KOPT-K1 (cell line): ENCODE measurements around the gene ZBTB5.
"Not testable (repeated sequence)": the region's sequence is repeated elsewhere in the genome, so short reads cannot be mapped to it uniquely, and the experiment has no call there.

ENCODE experiments used
- H3K27ac ChIP-seq: fragments of 200-600 bp; sonication (generic); 2 replicates; pipeline ENCODE4 v1.5.1; 2016; ENCODE audit warnings: antibody characterized with exemption, mild to moderate bottlenecking, low read depth, low read length; ENCODE audit not compliant: poor library complexity, severe bottlenecking
- H3K36me3 ChIP-seq: fragments of 200-600 bp; sonication (generic); 2 replicates; pipeline ENCODE4 v1.5.1; 2017; ENCODE audit warnings: antibody characterized with exemption, mild to moderate bottlenecking, low read length, moderate library complexity; ENCODE audit not compliant: insufficient read depth
- H3K9me3 ChIP-seq: fragments of 200-600 bp; sonication (generic); 2 replicates; pipeline ENCODE4 v1.5.1; 2017; ENCODE audit warnings: antibody characterized with exemption, low read length, mild to moderate bottlenecking; ENCODE audit not compliant: insufficient read depth, poor library complexity, severe bottlenecking

The ZBTB5 gene, protein sequence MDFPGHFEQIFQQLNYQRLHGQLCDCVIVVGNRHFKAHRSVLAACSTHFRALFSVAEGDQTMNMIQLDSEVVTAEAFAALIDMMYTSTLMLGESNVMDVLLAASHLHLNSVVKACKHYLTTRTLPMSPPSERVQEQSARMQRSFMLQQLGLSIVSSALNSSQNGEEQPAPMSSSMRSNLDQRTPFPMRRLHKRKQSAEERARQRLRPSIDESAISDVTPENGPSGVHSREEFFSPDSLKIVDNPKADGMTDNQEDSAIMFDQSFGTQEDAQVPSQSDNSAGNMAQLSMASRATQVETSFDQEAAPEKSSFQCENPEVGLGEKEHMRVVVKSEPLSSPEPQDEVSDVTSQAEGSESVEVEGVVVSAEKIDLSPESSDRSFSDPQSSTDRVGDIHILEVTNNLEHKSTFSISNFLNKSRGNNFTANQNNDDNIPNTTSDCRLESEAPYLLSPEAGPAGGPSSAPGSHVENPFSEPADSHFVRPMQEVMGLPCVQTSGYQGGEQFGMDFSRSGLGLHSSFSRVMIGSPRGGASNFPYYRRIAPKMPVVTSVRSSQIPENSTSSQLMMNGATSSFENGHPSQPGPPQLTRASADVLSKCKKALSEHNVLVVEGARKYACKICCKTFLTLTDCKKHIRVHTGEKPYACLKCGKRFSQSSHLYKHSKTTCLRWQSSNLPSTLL

DNA sequence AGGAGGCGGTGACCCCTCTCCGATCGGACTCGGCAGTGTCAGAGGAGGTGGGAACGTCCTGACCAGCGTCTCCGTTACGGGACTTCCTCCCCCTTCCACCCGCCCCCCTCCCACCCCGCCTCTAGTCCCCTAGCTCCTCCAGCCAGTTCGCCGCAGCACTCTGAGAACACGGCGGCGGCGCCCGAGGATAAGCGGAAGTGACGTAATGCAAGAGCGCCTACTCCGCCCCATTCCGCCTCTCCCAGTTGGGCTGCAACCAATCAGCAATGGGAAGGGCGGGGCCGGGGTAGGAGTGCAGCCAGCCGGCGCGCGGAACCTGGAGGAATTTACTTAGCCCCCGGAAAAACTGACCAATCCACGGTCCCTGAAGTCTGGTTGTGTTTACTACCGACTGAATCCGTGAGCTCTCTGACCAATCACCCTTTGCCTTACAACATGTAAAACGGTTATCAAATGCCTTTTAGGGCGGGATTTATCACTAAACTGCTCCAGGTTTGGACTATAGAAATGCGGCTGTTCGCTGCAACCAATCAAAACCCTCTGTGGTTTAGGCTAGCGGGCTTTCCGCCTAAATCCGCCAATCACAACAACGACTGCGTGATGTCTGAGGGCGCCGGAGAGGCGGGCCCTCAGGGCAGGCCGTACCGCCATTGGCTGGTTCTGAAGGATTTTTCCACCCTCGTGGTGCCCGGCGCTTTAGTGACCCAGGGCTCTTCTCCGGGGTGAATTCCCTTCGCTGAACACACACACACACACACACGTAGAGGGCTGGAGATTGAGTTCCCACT, at the start of gene ZBTB5:
Gene ZBTB5 (minus strand): TSS at position 202 of the 788 bp plus-strand sequence. CDS start 22,899 bp downstream, outside the sequence.
- peak within 1 kb of the TSS; percentile 89 for H3K27ac ChIP-seq
- H3K9me3 ChIP-seq = no peaks in the 10 kb centered on the region
- H3K36me3 ChIP-seq = 0 out of 2 replicates have a peak, but pooled peaks cover 9% of the 10 kb centered on the region

DNA sequence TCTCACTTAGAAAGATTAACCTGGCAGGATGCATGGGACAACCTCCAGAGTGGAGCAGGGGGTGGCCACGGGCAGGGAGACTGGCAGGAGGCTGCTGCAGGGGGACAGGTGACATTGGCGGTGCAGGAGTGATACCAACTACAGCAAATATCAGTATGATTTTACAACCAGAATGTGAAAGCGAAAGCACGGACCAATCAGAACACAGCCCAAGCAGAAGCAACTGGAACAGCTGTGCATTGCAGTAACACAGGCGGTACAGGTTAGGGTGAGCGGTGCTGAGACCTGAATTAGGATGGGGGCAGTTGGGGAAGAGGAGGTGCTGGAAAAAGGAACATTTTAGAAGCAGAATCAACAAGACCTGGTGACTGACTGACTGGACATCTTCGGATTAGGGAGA, 49.7 kb upstream of the ZBTB5 start:
- peaks cover 10% of the 10 kb centered on the region; the same call in 1 of the 2 replicates for H3K36me3 ChIP-seq
- no peaks in the 10 kb centered on the region for H3K9me3 ChIP-seq
- H3K27ac ChIP-seq = no peak overlapping the region

DNA sequence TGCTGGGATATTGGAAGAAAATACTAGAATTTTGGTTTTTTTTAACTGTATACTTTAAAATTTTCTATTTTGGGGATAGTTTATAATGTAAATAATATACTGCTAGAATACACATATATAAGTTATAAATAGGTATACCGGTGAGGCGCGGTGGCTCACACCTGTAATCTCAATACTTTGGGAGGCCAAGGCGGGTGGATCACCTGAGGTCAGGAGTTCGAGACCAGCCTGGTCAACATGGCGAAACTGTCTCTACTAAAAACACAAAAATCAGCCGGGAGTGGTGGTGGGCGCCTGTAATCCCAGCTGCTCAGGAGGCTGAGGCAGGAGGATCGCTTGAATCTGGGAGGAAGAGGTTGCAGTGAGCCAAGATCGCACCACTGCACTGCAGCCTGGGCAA, 49.2 kb upstream of the ZBTB5 start:
- H3K27ac ChIP-seq, H3K9me3 ChIP-seq: not testable (repeated sequence)
- H3K36me3 ChIP-seq = peaks cover 12% of the 10 kb centered on the region; the same call in 1 of the 2 replicates

DNA sequence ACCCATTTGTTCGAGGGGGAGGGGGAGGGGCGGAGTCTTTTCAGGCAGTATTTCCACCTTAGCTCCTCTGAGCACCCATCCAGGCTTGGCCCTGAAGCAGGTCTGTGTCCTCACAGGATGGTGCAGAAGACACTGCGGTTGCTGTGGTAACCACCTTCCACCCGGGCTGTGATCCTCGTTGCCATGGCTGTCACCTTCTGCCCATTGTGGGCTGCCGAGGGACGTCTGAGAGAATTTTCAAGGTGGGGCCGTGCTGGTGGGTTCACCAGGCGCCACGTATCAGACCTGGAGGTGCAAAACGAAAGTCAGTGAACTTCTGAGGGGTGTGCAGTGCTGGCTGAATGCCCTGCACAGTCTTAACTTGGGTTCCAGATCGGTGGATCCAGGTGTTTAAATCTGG, 47.2 kb upstream of the ZBTB5 start:
- no peaks in the 10 kb centered on the region for H3K9me3 ChIP-seq
- H3K27ac ChIP-seq = no peak overlapping the region
- H3K36me3 ChIP-seq = peaks cover 32% of the 10 kb centered on the region

DNA sequence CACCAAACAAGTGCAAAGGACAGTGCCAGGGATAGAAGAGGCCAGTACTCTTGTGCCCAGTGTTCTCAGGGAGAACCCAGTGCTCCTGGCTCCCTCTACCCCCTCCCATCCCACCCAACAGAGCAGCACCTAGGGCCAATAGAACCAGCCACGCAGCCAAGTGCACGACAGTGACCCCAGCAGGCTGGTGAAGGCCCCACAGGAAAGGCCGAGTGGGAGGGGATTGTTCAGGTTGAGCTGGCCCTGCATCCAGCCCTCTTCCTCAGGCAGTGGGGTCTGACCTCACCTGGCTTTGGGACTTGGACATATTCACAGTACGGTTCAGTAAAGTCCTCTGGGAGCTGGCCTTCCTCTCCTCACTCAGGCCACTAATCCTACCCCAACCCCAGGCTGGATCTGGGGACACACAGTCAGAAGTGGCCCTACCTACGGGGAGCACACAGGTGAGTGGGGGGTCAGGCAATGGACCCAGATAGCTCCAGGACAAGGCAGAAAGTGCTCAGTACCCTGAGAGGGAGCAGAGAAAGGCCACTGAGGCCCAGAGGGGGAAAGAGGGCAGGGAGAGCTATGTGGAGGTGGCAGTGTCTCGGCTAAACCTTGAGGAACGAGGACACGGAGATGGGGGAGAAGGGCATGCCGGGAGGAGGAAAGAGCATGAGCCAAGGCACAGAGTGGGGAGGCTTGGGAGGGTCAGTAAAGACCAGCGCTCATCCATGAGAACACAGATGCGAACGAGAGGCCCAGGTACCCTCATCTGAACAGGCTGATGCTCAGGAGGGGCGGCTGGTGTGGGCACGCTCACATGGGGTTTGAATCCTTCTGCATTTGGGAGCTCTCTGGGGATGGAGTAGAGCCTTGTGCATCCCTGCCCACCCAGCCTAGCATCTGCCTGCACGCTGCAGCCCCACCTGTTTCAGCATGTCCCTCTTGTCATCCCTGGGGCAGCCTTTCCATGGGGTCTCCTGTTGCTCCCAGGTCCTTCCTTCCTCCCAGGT, 46.1 kb upstream of the ZBTB5 start:
- H3K36me3 ChIP-seq = peaks cover 43% of the 10 kb centered on the region
- no peak overlapping the region for H3K27ac ChIP-seq
- H3K9me3 ChIP-seq = no peaks in the 10 kb centered on the region

DNA sequence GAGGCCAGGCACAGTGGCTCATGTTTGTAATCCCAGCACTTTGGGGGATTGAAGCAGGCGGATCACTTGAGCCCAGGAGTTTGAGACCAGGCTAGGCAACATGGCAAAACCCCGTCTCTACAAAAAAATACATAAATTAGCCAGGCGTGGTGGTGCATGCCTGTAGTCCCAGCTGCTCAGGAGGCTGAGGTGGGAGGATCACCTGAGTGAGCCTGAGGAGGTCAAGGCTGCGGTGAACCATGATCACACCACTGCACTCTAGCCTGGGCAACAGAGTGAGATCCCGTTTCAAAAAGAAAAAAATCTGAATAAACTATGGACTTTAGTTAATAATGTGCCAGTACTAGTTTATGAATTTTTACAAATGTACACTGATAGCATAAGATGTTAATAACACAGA, 44.8 kb upstream of the ZBTB5 start:
- not testable (repeated sequence) for H3K9me3 ChIP-seq, H3K27ac ChIP-seq
- peaks cover 55% of the 10 kb centered on the region for H3K36me3 ChIP-seq

DNA sequence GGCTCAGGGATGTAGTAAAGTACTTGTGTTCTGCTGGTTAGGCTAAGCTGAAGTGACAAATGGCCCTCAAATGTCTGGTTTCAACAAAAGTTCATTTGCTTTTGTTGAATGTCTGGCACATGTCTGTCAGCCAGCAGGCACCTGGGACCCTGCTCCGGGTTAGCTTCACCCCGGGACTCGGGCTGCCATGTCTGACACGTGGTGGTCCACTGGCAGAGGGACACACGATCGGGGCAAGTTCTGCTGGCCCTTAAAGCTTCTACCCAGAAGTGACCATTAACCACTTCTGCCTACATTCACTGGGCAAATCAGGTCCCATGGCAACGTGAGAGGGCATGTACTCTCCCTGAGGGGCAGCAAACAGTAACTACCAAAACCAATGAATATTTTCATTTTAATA, 44.3 kb upstream of the ZBTB5 start:
- peaks cover 61% of the 10 kb centered on the region for H3K36me3 ChIP-seq
- H3K27ac ChIP-seq = no peak overlapping the region

DNA sequence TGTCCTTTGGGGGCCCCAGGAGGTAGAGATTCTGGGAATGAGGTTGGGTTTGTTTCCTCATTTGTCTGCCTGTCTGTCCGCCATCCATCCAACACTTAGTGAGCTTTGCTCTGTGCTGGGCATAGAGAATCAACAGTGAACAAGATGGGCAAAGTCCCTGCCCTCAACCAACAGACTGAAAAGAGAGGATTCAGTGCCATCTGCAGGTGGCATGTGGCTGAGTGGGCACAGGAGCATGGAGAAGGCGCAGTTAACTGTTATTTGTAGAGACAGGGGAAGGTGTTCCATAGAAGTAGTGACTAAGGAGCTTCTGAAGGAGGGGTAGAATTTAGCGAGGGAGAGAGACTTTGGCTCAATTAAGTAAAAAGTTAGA, 43.6 kb upstream of the ZBTB5 start:
- H3K27ac ChIP-seq = no peak overlapping the region
- H3K36me3 ChIP-seq = peaks cover 68% of the 10 kb centered on the region
- no peaks in the 10 kb centered on the region for H3K9me3 ChIP-seq

More for the DNA sequence above, 44.3 kb upstream of the ZBTB5 start:
- H3K9me3 ChIP-seq = no peaks in the 10 kb centered on the region

DNA sequence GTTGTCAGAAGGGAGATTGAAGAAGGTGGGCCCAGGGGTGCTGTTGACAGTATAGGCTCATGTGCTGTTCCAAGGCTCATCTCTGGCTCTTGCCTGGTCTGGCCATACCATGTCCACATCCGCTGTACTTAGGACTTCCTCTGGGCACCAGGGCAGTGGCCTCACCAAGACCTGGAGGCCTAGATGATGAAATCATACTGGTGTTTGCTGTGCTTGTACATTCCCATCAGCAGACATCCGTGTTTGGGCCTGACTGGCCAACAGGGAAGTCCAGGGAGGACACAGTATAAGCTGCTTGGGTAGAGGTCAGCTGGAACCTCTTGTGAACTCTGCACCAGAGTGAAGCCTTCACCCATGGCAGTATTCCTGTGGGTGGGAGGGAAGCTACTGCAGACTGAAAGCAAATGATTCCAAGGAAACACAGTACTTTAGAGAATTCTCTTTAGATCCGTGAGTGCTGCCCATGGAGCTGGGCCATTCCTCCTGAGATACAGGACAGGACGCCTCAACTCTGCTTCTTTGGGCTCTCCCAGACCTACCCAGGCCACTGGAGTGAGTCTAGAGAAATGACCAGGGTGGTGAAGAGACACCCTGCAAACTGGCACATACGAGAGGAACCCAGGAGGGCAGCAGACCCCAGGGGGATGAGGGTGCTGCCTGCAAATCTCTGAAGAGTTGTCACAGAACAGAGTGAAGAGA, 43.0 kb upstream of the ZBTB5 start:
- peaks cover 73% of the 10 kb centered on the region for H3K36me3 ChIP-seq
- H3K27ac ChIP-seq = no peak overlapping the region
- H3K9me3 ChIP-seq = no peaks in the 10 kb centered on the region

DNA sequence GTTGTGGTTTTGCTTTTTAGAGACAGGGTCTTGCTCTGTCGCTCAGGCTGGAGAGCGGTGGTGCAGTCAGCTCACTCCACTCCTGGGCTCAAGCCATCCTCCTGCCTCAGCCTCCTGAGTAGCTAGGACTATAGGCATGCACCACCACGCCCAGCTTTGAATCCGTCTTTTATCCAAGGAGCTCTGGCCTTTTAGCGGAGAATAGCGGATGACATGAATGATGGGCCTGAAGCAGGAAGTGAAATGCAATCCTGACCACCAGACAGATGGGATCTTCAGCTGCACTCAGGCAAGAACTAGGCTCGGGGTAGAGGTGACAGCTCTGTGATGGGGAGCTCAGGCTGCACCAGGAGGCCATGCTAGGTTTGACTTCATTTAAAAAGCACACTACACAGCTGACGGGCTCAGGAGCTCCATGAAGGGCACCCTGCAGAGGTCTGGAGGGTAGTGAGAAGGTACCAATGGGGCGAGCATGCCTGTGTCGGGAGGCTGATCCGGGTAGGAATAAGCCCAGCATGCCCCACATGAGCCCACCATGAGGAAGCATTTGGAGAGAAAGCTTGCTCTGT, 42.4 kb upstream of the ZBTB5 start:
- Histone ChIP-seq H3K9me3 (no peaks in the 10 kb centered on the region), H3K36me3 (peaks cover 79% of the 10 kb centered on the region), H3K27ac (no peak overlapping the region)

DNA sequence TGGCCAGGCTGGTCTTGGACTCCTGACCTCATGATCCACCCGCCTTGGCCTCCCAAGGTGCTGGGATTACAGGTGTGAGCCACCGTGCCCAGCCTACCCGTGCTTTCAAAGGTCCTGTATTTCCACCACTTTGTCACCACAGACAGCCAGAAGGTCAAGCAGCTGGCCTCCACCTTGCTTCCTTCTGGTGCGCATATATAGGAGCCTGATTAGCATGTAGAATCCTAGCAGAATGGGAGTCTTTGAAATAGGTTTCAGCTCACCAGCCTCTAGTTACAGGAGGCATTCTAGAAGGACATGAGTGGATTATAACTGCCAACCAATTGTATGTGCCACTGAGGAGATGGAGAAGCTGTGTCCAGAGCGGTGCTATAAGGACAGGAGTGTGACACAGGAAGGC, 39.4 kb upstream of the ZBTB5 start:
- Histone ChIP-seq H3K9me3 (no peaks in the 10 kb centered on the region), H3K27ac (no peak overlapping the region), H3K36me3 (peaks cover 100% of the 10 kb centered on the region)

DNA sequence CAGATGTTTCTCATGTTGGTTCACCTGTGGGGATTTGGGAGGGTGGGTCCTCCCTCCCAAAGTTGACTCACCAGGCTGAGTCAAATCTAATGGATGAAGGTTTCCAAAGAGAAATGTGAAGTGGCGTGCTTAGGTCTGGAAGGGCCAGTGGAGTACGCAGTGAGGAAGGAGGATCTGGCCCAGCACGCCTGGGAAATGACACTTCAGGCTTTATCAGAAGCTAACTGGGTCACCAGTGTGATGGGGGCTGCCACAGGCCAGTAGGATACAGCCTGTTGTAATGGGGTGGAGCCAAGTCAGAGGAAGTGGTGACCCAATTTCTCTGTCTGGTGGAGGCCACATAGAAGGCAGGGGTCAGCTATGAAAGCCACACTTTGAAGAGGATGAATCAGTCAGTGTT, 38.5 kb upstream of the ZBTB5 start:
- no peaks in the 10 kb centered on the region for H3K9me3 ChIP-seq
- H3K27ac ChIP-seq = no peak overlapping the region
- H3K36me3 ChIP-seq = peaks cover 100% of the 10 kb centered on the region

DNA sequence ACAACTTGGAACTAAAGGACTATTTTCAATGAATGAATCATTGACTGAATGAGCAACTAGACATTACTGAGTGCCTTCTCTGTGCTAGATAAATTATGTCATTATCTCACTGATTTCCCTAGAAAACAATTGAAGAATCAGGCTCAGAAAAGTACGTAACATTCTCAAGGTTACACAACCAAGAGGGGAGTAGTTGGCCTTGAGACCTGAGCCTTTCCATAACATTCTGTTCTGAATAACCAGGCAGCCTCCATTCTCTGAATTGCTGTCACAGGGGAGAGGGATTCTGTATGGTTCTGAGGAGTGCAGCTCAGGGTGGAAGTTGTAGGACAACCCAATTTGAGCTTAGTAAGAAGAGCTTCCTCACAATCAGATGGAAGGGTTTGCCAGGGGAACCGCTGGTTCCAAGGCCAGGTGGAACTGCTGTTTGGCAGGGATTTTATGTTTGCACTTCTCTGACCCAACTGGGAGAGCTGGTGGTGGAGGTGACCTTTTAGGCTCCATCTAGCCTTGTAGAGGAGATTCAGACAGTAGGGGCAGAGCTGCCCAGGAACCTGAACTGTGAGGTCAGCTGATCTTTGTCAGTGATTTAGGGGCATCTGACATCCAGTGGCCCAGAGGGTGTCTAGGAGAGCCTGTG, 36.8 kb upstream of the ZBTB5 start:
- Histone ChIP-seq H3K27ac (no peak overlapping the region), H3K36me3 (peaks cover 100% of the 10 kb centered on the region), H3K9me3 (no peaks in the 10 kb centered on the region)
